SK-N-SH (cell line): ENCODE measurements around the gene TLCD5. TPM values are rescaled to one million over a fixed set of nuclear protein-coding genes. Genes with fewer than 3 reads are reported as not detected.

Experiments
- CTCF ChIA-PET: fragments of 300-600, 350-600 bp; formaldehyde crosslinking; extraction: SDS; loops from one replicate; lab custom pipeline; 2021; lab: Yijun Ruan, JAX
- POLR2A ChIA-PET: fragments of 350-600 bp; sonication (Branson Sonifier 250); formaldehyde crosslinking; extraction: SDS; loops from one replicate; lab custom pipeline; 2020; ENCODE audit warnings: antibody characterized with exemption, inconsistent platforms; lab: Yijun Ruan, JAX
- DNase-seq: peaks from one replicate; pipeline ENCODE4 v3.0.0; 2012
- H2AFZ ChIP-seq: fragments of 200-600 bp; sonication (generic); 2 replicates; pipeline ENCODE4 v1.8.1; 2016; ENCODE audit warnings: antibody characterized with exemption, mild to moderate bottlenecking, low read depth
- H3F3A ChIP-seq: fragments of 200-600 bp; sonication (generic); replicated peaks from 2 replicates; pipeline ENCODE3; 2016; ENCODE audit warnings: antibody characterized with exemption, mild to moderate bottlenecking; ENCODE audit not compliant: insufficient read depth
- H3K27ac ChIP-seq, 2 experiments: fragments of 200-500 bp in 1 of 2; fragments of 200-600 bp in 1 of 2; sonication (Bioruptor generic) in 1 of 2; sonication (generic), shearing (Covaris generic) in 1 of 2; 2 replicates each; pipeline versions ENCODE4 v1.5.1 to v1.6.1; 2014 to 2016; ENCODE audit warnings: low read depth in 2 of 2, inconsistent platforms in 1 of 2, low read length in 1 of 2, mild to moderate bottlenecking in 1 of 2, mixed read lengths in 1 of 2
- H3K27me3 ChIP-seq: fragments of 200-600 bp; sonication (generic), shearing (Covaris generic); 2 replicates; pipeline ENCODE4 v1.6.1; 2016; ENCODE audit warnings: mixed run types; ENCODE audit not compliant: insufficient read depth
- H3K36me3 ChIP-seq, 2 experiments: fragments of 200-500 bp in 1 of 2; fragments of 200-600 bp in 1 of 2; sonication (Bioruptor generic) in 1 of 2; sonication (generic) in 1 of 2; replicated peaks in 1 of 2; 2 replicates each; pipeline versions ENCODE3 to v1.5.1; 2014 to 2016; ENCODE audit warnings: low read length in 1 of 2, mild to moderate bottlenecking in 1 of 2; ENCODE audit not compliant: insufficient read depth in 2 of 2, control insufficient read depth in 1 of 2
- H3K4me1 ChIP-seq, 2 experiments: fragments of 200-500 bp in 1 of 2; fragments of 200-600 bp in 1 of 2; sonication (Bioruptor generic) in 1 of 2; sonication (generic), shearing (Covaris generic) in 1 of 2; 2 replicates each; pipeline versions ENCODE4 v1.5.1 to v1.6.1; 2014 to 2016; ENCODE audit warnings: low read depth in 1 of 2, low read length in 1 of 2, mixed run types in 1 of 2; ENCODE audit not compliant: insufficient read depth in 2 of 2, control insufficient read depth in 1 of 2
- H3K4me2 ChIP-seq: fragments of 200-600 bp; sonication (generic), shearing (Covaris generic); 2 replicates; pipeline ENCODE4 v1.6.1; 2017; ENCODE audit warnings: mixed run types
- H3K4me3 ChIP-seq, 2 experiments: fragments of 200-500 bp in 1 of 2; fragments of 200-600 bp in 1 of 2; sonication (Bioruptor generic) in 1 of 2; sonication (generic), shearing (Covaris generic) in 1 of 2; 2 replicates each; pipeline versions ENCODE4 v1.5.1 to v1.8.1; 2014 to 2016; ENCODE audit warnings: low read depth in 2 of 2, inconsistent platforms in 1 of 2, low read length in 1 of 2, mild to moderate bottlenecking in 1 of 2, mixed read lengths in 1 of 2, moderate library complexity in 1 of 2
- H3K79me2 ChIP-seq: fragments of 200-600 bp; sonication (generic); 2 replicates; pipeline ENCODE4 v1.8.1; 2017; ENCODE audit warnings: mild to moderate bottlenecking; ENCODE audit not compliant: insufficient read depth
- H3K9ac ChIP-seq: fragments of 200-600 bp; sonication (generic); 2 replicates; pipeline ENCODE4 v1.6.1; 2017; ENCODE audit warnings: mixed run types
- H3K9me2 ChIP-seq: fragments of 200-600 bp; sonication (generic); 2 replicates; pipeline ENCODE4 v1.6.1; 2017; ENCODE audit warnings: mixed run types
- H3K9me3 ChIP-seq: fragments of 200-600 bp; sonication (generic); 2 replicates; pipeline ENCODE4 v1.6.1; 2017; ENCODE audit warnings: mixed run types, mild to moderate bottlenecking, moderate library complexity
- H4K20me1 ChIP-seq: fragments of 200-600 bp; sonication (generic); 2 replicates; pipeline ENCODE4 v1.6.1; 2017; ENCODE audit warnings: mild to moderate bottlenecking, mixed run types; ENCODE audit not compliant: insufficient read depth
- CHD2 ChIP-seq: fragments of 150-350 bp; IDR thresholded peaks from 2 replicates; pipeline ENCODE4 v1.6.1; 2018; ENCODE audit warnings: low read length; ENCODE audit not compliant: partially characterized antibody
- CTCF ChIP-seq: fragments of 200-600 bp; sonication (generic); IDR thresholded peaks from 2 replicates; pipeline ENCODE4 v1.6.1; 2017; ENCODE audit warnings: antibody characterized with exemption, mild to moderate bottlenecking, moderate library complexity
- FOXJ3 ChIP-seq: sonication (generic); formaldehyde crosslinking; IDR thresholded peaks from 2 replicates; pipeline ENCODE4 v1.5.1; 2020; ENCODE audit warnings: mild to moderate bottlenecking, missing genetic modification reagents
- GABPA ChIP-seq: IDR thresholded peaks from 2 replicates; pipeline ENCODE4 v1.4.0; 2012; ENCODE audit warnings: low read depth, mild to moderate bottlenecking
- PBX3 ChIP-seq: IDR thresholded peaks from 2 replicates; pipeline ENCODE4; 2012
- POLR2AphosphoS5 ChIP-seq: IDR thresholded peaks from 2 replicates; pipeline ENCODE4 v1.6.1; 2012; ENCODE audit warnings: low read depth, low read length
- RCOR1 ChIP-seq: fragments of 150-350 bp; IDR thresholded peaks from 2 replicates; pipeline ENCODE4 v1.6.1; 2017; ENCODE audit warnings: antibody characterized with exemption, low read length
- SIN3A ChIP-seq: IDR thresholded peaks from 2 replicates; pipeline ENCODE4 v1.6.1; 2012; ENCODE audit warnings: low read depth, mild to moderate bottlenecking, low read length, moderate library complexity, borderline replicate concordance
- TAF1 ChIP-seq: IDR thresholded peaks from 2 replicates; pipeline ENCODE4 v1.6.1; 2012; ENCODE audit warnings: low read depth, mild to moderate bottlenecking, low read length, moderate library complexity, borderline replicate concordance
- USF1 ChIP-seq: IDR thresholded peaks from 2 replicates; pipeline ENCODE4 v1.4.0; 2012; ENCODE audit warnings: low read depth, borderline replicate concordance
- USF2 ChIP-seq: fragments of 150-350 bp; IDR thresholded peaks from 2 replicates; pipeline ENCODE4 v1.6.1; 2017; ENCODE audit warnings: antibody characterized with exemption, low read length, low read depth, borderline replicate concordance
- YY1 ChIP-seq: IDR thresholded peaks from 2 replicates; pipeline ENCODE4 v1.4.0; 2012; ENCODE audit warnings: low read depth, mild to moderate bottlenecking
- WGBS: methylation state at CpG from one replicate; pipeline ENCODE4 v1.1.6; 2017; ENCODE audit warnings: low lambda C conversion rate; 5-methylcytosine and 5-hydroxymethylcytosine counted together
- polyA plus RNA-seq, 3 experiments: library from polyadenylated mRNA; depleted of rRNA; stranded (reverse); fragments of >200 nt; gene quantifications; 2 replicates each; pipeline ENCODE4 v1.2.3, GENCODE V29; 2012

The TLCD5 gene
- polyA plus RNA-seq, 1 of the 3 experiments (the other 2 are of a cell fraction), result 12.7 TPM

GRCh38 chr11:120342678-120343077 lies 17.6 kb downstream of the TLCD5 start:
- no peak overlapping the region for H2AFZ ChIP-seq
- peaks cover 98% of the 10 kb centered on the region for H4K20me1 ChIP-seq
- H3K27ac ChIP-seq, result no peak overlapping the region
- H3K4me2 ChIP-seq, result no peak overlapping the region
- TF ChIP-seq FOXJ3 (CRISPR knock-in tag) (no peak), POLR2AphosphoS5 (no peak), GABPA (no peak)
- 97% methylated on average over 3 of the region's 3 CpGs for WGBS
- H3K9ac ChIP-seq, result no peak overlapping the region
- peaks cover 32 to 45% of the 10 kb centered on the region in 2 experiments for H3K4me1 ChIP-seq
- no peaks in the 10 kb centered on the region for H3K36me3 ChIP-seq
- no peak for DNase-seq
- no peaks in the 10 kb centered on the region for H3K9me2 ChIP-seq
- H3F3A ChIP-seq, result peaks cover 11% of the 10 kb centered on the region
- 0 out of 2 replicates have a peak, but pooled peaks cover 5% of the 10 kb centered on the region for H3K9me3 ChIP-seq
- ChIA-PET CTCF (interaction anchor here (1.6 kb wide), 1 partner anchor 43 kb away, joined by 6 read pairs; no protein-coding TSS in a partner anchor), POLR2A (no interaction called here)
- H3K79me2 ChIP-seq, result peaks cover 100% of the 10 kb centered on the region
- no peaks in the 10 kb centered on the region for H3K27me3 ChIP-seq
- H3K4me3 ChIP-seq, result no peak overlapping the region

- POLR2A ChIA-PET, result no interaction called here
- Histone ChIP-seq H3F3A (peaks cover 13% of the 10 kb centered on the region), H2AFZ (no peak overlapping the region), H3K79me2 (peaks cover 100% of the 10 kb centered on the region), H4K20me1 (peaks cover 94% of the 10 kb centered on the region), H3K4me3 (no peak overlapping the region), H3K4me2 (no peak overlapping the region), H3K4me1 (peaks cover 32 to 47% of the 10 kb centered on the region in 2 experiments), H3K9me3 (0 out of 2 replicates have a peak, but pooled peaks cover 5% of the 10 kb centered on the region), H3K9me2 (no peaks in the 10 kb centered on the region), H3K27me3 (no peaks in the 10 kb centered on the region), H3K36me3 (no peaks in the 10 kb centered on the region), H3K9ac (no peak overlapping the region), H3K27ac (no peak overlapping the region)
- DNase-seq, result no peak
- no peak for TF ChIP-seq GABPA
- peak; percentile 19; the same call in 1 of the 2 replicates for TF ChIP-seq USF1
- WGBS, result 93% methylated on average over 2 of the region's 2 CpGs
- CTCF ChIA-PET, result interaction anchor here (1.0 kb wide), 1 partner anchor 168 kb away, joined by 3 read pairs; the partner anchor contains the start of gene GRIK4
Measured at GRCh38 chr11:120343429-120343828, 18.3 kb downstream of the TLCD5 start.

- DNase-seq, result no peak
- Histone ChIP-seq H3K9me3 (0 out of 2 replicates have a peak, but pooled peaks cover 5% of the 10 kb centered on the region), H3K4me2 (peak overlapping the region; percentile 3; the same call in 1 of the 2 replicates), H3K9me2 (no peaks in the 10 kb centered on the region), H4K20me1 (peaks cover 86% of the 10 kb centered on the region), H3F3A (peaks cover 10% of the 10 kb centered on the region), H3K79me2 (peaks cover 100% of the 10 kb centered on the region), H2AFZ (no peak overlapping the region), H3K4me3 (no peak overlapping the region; a peak in 1 of 4 replicates), H3K9ac (no peak overlapping the region), H3K4me1 (peaks cover 27 to 52% of the 10 kb centered on the region in 2 experiments), H3K27me3 (no peaks in the 10 kb centered on the region), H3K27ac (no peak overlapping the region; a peak in 1 of 4 replicates), H3K36me3 (no peaks in the 10 kb centered on the region)
- 12% methylated on average over 1 of the region's 1 CpG for WGBS
- CTCF ChIA-PET, result no interaction called here
- POLR2A ChIA-PET, result no interaction called here
- TF ChIP-seq PBX3 (peak; percentile 76), SIN3A (0 out of 2 replicates have a peak, but pooled peaks have one; percentile 69), USF2 (no peak), YY1 (no peak), CTCF (no peak), TAF1 (no peak), CHD2 (no peak), RCOR1 (no peak)
Measured at GRCh38 chr11:120344302-120345004, 19.4 kb downstream of the TLCD5 start.
